ENCODE measurements around the gene LRMDA.

- no peak for TF ChIP-seq CTCF (IDR thresholded peaks at IDR 0.05)
- TF ChIP-seq POLR2A (IDR thresholded peaks at IDR 0.05) = no peak
- no peak for TF ChIP-seq EP300 (IDR thresholded peaks at IDR 0.05)
These were observed 552.6 kb downstream of the LRMDA start for GRCh38 chr10:75984067-75984466.

All from tibial nerve (tissue), 4 donors.